NCI-H2029 treated with DMSO at 0.1 percent for 48 hours (cell line): ENCODE data around the gene TSPAN12.
"Not testable (repeated sequence)": the region's sequence is repeated elsewhere in the genome, so short reads cannot be mapped to it uniquely, and the experiment has no call there.

Source experiments
- DNase-seq: peaks from one replicate; lab custom pipeline; 2025; lab: John Stamatoyannopoulos, UW

The TSPAN12 gene

GRCh38 chr7:120857588-120858573 lies at the start of gene TSPAN12:
Gene TSPAN12 (minus strand): TSS chr7:120858144. CDS start chr7:120856763, 1,381 bp downstream.
- DNase-seq: peak; percentile 83

- DNase-seq: no peak
Measured at GRCh38 chr7:120898715-120899499, 41.0 kb upstream of the TSPAN12 start.

GRCh38 chr7:120895253-120895652 lies 37.3 kb upstream of the TSPAN12 start:
- DNase-seq: not testable (repeated sequence)

- DNase-seq: not testable (repeated sequence)
Measured at GRCh38 chr7:120885602-120886001, 27.7 kb upstream of the TSPAN12 start.

- no peak for DNase-seq
Measured at GRCh38 chr7:120877701-120878100, 19.8 kb upstream of the TSPAN12 start.

GRCh38 chr7:120876922-120877321 lies 19.0 kb upstream of the TSPAN12 start:
- no peak for DNase-seq

GRCh38 chr7:120874722-120875121 lies 16.8 kb upstream of the TSPAN12 start:
- no peak for DNase-seq

- DNase-seq: no peak
Measured at GRCh38 chr7:120874016-120874415, 16.1 kb upstream of the TSPAN12 start.

GRCh38 chr7:120873401-120873800 lies 15.5 kb upstream of the TSPAN12 start:
- DNase-seq: no peak

GRCh38 chr7:120869700-120870099 lies 11.8 kb upstream of the TSPAN12 start:
- no peak for DNase-seq

- no peak for DNase-seq
Measured at GRCh38 chr7:120867932-120868331, 10.0 kb upstream of the TSPAN12 start.

- no peak for DNase-seq
Measured at GRCh38 chr7:120865191-120865981, 7.4 kb upstream of the TSPAN12 start.

- DNase-seq: no peak
Measured at GRCh38 chr7:120864141-120864900, 6.4 kb upstream of the TSPAN12 start.

GRCh38 chr7:120862987-120863590 lies 5.1 kb upstream of the TSPAN12 start:
- no peak for DNase-seq

GRCh38 chr7:120860156-120860555 lies 2.2 kb upstream of the TSPAN12 start:
- no peak for DNase-seq

GRCh38 chr7:120859459-120859858 lies 1.5 kb upstream of the TSPAN12 start:
- no peak for DNase-seq

- peak; percentile 26 for DNase-seq
Measured at GRCh38 chr7:120856621-120857352, 1.2 kb downstream of the TSPAN12 start.

GRCh38 chr7:120856198-120856597 lies 1.7 kb downstream of the TSPAN12 start:
- no peak for DNase-seq

GRCh38 chr7:120852700-120853099 lies 5.2 kb downstream of the TSPAN12 start:
- no peak for DNase-seq

GRCh38 chr7:120843109-120843508 lies 14.8 kb downstream of the TSPAN12 start:
- DNase-seq: no peak
